OCI-LY1 (cell line): ENCODE data around the gene SPATA17.

ENCODE experiments used
- H2AFZ ChIP-seq: fragments of 200-600 bp; sonication (generic), shearing (Covaris generic); 2 replicates; pipeline ENCODE4 v1.6.0; 2014; ENCODE audit warnings: antibody characterized with exemption, mild to moderate bottlenecking, low read length
- H3F3A ChIP-seq: fragments of 200-600 bp; sonication (generic), shearing (Covaris generic); 2 replicates; pipeline ENCODE4 v1.6.0; 2014; ENCODE audit warnings: mild to moderate bottlenecking, antibody characterized with exemption, low read length, moderate library complexity; ENCODE audit not compliant: insufficient read depth
- H3K27ac ChIP-seq: fragments of 200-600 bp; sonication (generic); 2 replicates; pipeline ENCODE4 v1.5.1; 2014; ENCODE audit warnings: low read length, mixed run types, mild to moderate bottlenecking, low read depth; ENCODE audit not compliant: poor library complexity, severe bottlenecking
- H3K27me3 ChIP-seq: fragments of 200-600 bp; sonication (generic); 2 replicates; pipeline ENCODE4 v1.6.0; 2014; ENCODE audit warnings: antibody characterized with exemption, mild to moderate bottlenecking, low read length, moderate library complexity; ENCODE audit not compliant: insufficient read depth
- H3K36me3 ChIP-seq: fragments of 200-600 bp; sonication (generic); 2 replicates; pipeline ENCODE4 v1.6.1; 2014; ENCODE audit warnings: mild to moderate bottlenecking, antibody characterized with exemption, low read length, moderate library complexity, mixed read lengths; ENCODE audit not compliant: insufficient read depth
- H3K4me1 ChIP-seq: fragments of 200-600 bp; sonication (generic); 2 replicates; pipeline ENCODE4 v1.5.1; 2014; ENCODE audit warnings: mild to moderate bottlenecking, low read length, moderate library complexity; ENCODE audit not compliant: insufficient read depth, severe bottlenecking
- H3K4me2 ChIP-seq: fragments of 200-600 bp; sonication (generic), shearing (Covaris generic); 2 replicates; pipeline ENCODE4 v1.6.1; 2014; ENCODE audit warnings: low read length
- H3K4me3 ChIP-seq: fragments of 200-600 bp; sonication (generic); 2 replicates; pipeline ENCODE4 v1.5.1; 2014; ENCODE audit warnings: low read length, low read depth, mild to moderate bottlenecking, mixed read lengths; ENCODE audit not compliant: poor library complexity, severe bottlenecking
- H3K79me2 ChIP-seq: fragments of 200-600 bp; shearing (Covaris generic); 2 replicates; pipeline ENCODE4 v1.6.1; 2016; ENCODE audit warnings: mixed run types, low read length, mixed read lengths; ENCODE audit not compliant: insufficient read depth
- H3K9ac ChIP-seq: fragments of 200-600 bp; sonication (generic), shearing (Covaris generic); 2 replicates; pipeline ENCODE4 v1.6.1; 2014; ENCODE audit warnings: mild to moderate bottlenecking, low read length, mixed read lengths
- H3K9me2 ChIP-seq: fragments of 200-600 bp; sonication (generic), shearing (Covaris generic); 2 replicates; pipeline ENCODE4 v1.6.1; 2014; ENCODE audit warnings: low read depth, mild to moderate bottlenecking, low read length, mixed read lengths
- H3K9me3 ChIP-seq: fragments of 200-600 bp; shearing (Covaris generic); 2 replicates; pipeline ENCODE4 v1.6.1; 2014; ENCODE audit warnings: low read length, mixed read lengths
- H4K20me1 ChIP-seq: fragments of 200-600 bp; sonication (generic), shearing (Covaris generic); 2 replicates; pipeline ENCODE4 v1.6.0; 2016; ENCODE audit warnings: mild to moderate bottlenecking, low read length; ENCODE audit not compliant: insufficient read depth
- EZH2 ChIP-seq: fragments of 200-600 bp; sonication (generic), shearing (Covaris generic); IDR thresholded peaks from 2 replicates; pipeline ENCODE4 v1.8.0; 2017; ENCODE audit warnings: borderline replicate concordance, mixed run types, mild to moderate bottlenecking, antibody characterized with exemption, low read length, moderate library complexity, mixed read lengths
- TF ChIP-seq, protein P1 (sequence below): fragments of 200-600 bp; sonication (generic), shearing (Covaris generic); IDR thresholded peaks from 2 replicates; pipeline ENCODE4 v1.5.1; 2017; ENCODE audit warnings: mild to moderate bottlenecking, antibody characterized with exemption, low read length, moderate library complexity, mixed read lengths

SPATA17 gene

DNA sequence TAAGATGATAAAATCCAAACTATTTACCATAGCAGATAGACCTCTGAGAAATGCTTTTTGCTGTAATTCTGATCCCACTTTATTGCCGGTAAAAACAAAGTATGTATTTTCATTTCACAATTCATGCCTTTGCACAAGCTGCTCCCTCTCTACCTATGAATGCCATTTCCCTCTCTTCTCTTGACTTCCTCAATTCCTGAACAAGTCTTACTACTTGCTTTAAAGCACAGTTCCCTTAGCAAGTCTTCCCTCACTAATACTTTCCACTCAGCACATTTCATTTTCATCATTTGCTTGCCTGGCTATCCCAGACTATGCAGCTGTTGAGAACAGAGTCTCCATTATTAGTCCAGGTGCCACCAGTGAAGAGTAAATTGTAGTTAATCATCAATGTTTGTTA lies 14.0 kb upstream of the SPATA17 start:
- TF ChIP-seq EZH2 = no peak
- TF ChIP-seq, protein P1, sequence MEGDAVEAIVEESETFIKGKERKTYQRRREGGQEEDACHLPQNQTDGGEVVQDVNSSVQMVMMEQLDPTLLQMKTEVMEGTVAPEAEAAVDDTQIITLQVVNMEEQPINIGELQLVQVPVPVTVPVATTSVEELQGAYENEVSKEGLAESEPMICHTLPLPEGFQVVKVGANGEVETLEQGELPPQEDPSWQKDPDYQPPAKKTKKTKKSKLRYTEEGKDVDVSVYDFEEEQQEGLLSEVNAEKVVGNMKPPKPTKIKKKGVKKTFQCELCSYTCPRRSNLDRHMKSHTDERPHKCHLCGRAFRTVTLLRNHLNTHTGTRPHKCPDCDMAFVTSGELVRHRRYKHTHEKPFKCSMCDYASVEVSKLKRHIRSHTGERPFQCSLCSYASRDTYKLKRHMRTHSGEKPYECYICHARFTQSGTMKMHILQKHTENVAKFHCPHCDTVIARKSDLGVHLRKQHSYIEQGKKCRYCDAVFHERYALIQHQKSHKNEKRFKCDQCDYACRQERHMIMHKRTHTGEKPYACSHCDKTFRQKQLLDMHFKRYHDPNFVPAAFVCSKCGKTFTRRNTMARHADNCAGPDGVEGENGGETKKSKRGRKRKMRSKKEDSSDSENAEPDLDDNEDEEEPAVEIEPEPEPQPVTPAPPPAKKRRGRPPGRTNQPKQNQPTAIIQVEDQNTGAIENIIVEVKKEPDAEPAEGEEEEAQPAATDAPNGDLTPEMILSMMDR = no peak
- Histone ChIP-seq H3K4me2 (no peak overlapping the region), H2AFZ (no peak overlapping the region), H3K27ac (no peak overlapping the region), H3F3A (no peaks in the 10 kb centered on the region), H3K9me3 (no peaks in the 10 kb centered on the region), H4K20me1 (no peaks in the 10 kb centered on the region), H3K4me3 (no peak overlapping the region), H3K4me1 (no peaks in the 10 kb centered on the region), H3K36me3 (peaks cover 8% of the 10 kb centered on the region; the same call in 1 of the 2 replicates), H3K9me2 (no peaks in the 10 kb centered on the region), H3K9ac (no peak overlapping the region), H3K79me2 (0 out of 2 replicates have a peak, but pooled peaks cover 6% of the 10 kb centered on the region), H3K27me3 (no peaks in the 10 kb centered on the region)

DNA sequence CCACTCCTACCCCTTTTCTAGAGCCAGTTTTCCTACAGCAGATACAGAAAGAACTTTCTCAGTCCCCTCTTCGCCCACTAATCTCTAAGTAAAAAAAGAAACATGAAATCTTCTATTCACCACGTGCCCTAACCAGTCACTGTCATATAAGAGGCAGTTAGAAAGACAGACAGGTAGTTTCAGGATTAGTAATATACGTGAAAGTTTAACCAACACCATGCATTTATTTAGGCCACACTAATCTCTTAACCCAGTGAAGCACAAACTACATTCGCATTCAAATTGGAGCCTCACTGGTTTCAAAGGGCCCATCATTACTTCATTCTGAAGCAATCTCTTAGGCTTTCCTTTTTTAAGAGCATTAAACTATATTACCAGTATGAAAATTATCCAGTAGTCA lies 10.3 kb upstream of the SPATA17 start:
- Histone ChIP-seq H3K27me3 (no peaks in the 10 kb centered on the region), H3K4me2 (no peak overlapping the region), H3K27ac (no peak overlapping the region), H3K9me3 (no peaks in the 10 kb centered on the region), H4K20me1 (no peaks in the 10 kb centered on the region), H3F3A (no peaks in the 10 kb centered on the region), H2AFZ (no peak overlapping the region), H3K4me1 (no peaks in the 10 kb centered on the region), H3K4me3 (no peak overlapping the region), H3K79me2 (peaks cover 27% of the 10 kb centered on the region; the same call in 1 of the 2 replicates), H3K9ac (no peak overlapping the region), H3K36me3 (peaks cover 8% of the 10 kb centered on the region; the same call in 1 of the 2 replicates), H3K9me2 (no peaks in the 10 kb centered on the region)
- TF ChIP-seq, protein P1 = no peak
- no peak for TF ChIP-seq EZH2

DNA sequence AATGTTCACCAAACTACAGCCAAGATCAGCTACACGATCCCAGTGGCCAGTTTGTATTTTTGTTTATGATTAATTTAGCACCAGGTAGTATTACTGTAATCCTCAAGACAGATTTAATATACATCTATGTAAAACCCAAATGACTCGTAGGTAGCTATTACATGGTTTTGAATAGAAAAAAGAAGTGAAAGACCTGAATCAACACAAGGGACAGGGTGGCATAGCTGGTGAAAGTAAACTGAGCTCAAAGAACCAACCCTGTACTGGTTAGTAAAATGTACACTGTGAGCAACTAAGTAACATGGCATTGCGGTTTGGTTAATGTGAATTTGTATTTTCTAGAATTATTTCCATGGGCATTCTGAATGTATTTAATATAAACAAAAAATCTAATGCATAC lies 9.1 kb upstream of the SPATA17 start:
- no peaks in the 10 kb centered on the region for H3K9me3 ChIP-seq
- H3K9me2 ChIP-seq = no peaks in the 10 kb centered on the region
- no peaks in the 10 kb centered on the region for H3F3A ChIP-seq
- H4K20me1 ChIP-seq = no peaks in the 10 kb centered on the region
- no peak overlapping the region for H3K4me3 ChIP-seq
- peaks cover 36% of the 10 kb centered on the region for H3K79me2 ChIP-seq
- no peaks in the 10 kb centered on the region for H3K4me1 ChIP-seq
- H3K27me3 ChIP-seq = no peaks in the 10 kb centered on the region
- peaks cover 8% of the 10 kb centered on the region; the same call in 1 of the 2 replicates for H3K36me3 ChIP-seq
- H2AFZ ChIP-seq = no peak overlapping the region
- TF ChIP-seq, protein P1 = no peak
- no peak for TF ChIP-seq EZH2
- no peak overlapping the region for H3K4me2 ChIP-seq
- no peak overlapping the region for H3K9ac ChIP-seq
- H3K27ac ChIP-seq = no peak overlapping the region
